ENCODE measurements around the gene SUCO. TPM values are rescaled to one million over a fixed set of nuclear protein-coding genes. Genes with fewer than 3 reads are reported as not detected.

SUCO gene
- total RNA-seq, 1 donor from 2014 or later = 11.3 TPM

DNA sequence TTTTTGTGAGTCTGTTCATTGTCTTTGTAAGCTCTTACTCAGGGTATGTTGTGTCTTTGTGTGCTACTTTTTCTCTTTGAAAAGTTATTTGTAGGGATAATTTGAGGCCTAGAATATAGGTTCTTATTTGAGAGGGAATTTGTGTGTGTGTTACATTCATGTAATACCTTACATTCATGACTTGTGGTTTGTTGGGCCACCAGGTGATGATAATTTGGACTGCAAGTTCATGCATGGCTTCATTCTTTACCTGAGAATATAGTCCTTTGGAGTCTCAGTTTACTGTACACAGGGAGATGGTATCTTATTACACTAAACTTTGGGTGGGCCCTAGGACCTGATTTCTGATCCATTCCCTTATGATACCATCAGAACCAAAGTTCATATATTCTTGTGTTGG is 74.2 kb downstream of the SUCO start:
- H3K4me3 ChIP-seq (ENCODE audit: low read depth, low read length) = no peak overlapping the region
- no peak for TF ChIP-seq CTCF (IDR thresholded peaks at IDR 0.05; ENCODE audit: insufficient read depth, low read length, severe bottlenecking)
- DNase-seq (ENCODE audit: low read depth) = no peak
- H3K36me3 ChIP-seq (ENCODE audit: control insufficient read depth, insufficient read depth, low read length) = peaks cover 5% of the 10 kb centered on the region
- no peaks in the 10 kb centered on the region for H3K27me3 ChIP-seq (ENCODE audit: control insufficient read depth, insufficient read depth, low read length)
- FAIRE-seq = no peak

GRCh38 chr1:172608098-172608601 is 75.2 kb downstream of the SUCO start:
- Histone ChIP-seq H3K27me3 (ENCODE audit: control insufficient read depth, insufficient read depth, low read length) (no peaks in the 10 kb centered on the region), H3K36me3 (ENCODE audit: control insufficient read depth, insufficient read depth, low read length) (peaks cover 2% of the 10 kb centered on the region), H3K4me3 (ENCODE audit: low read depth, low read length) (no peak overlapping the region)
- TF ChIP-seq CTCF (IDR thresholded peaks at IDR 0.05; ENCODE audit: insufficient read depth, low read length, severe bottlenecking) = no peak
- FAIRE-seq (no peak), DNase-seq (ENCODE audit: low read depth) (no peak)

DNA sequence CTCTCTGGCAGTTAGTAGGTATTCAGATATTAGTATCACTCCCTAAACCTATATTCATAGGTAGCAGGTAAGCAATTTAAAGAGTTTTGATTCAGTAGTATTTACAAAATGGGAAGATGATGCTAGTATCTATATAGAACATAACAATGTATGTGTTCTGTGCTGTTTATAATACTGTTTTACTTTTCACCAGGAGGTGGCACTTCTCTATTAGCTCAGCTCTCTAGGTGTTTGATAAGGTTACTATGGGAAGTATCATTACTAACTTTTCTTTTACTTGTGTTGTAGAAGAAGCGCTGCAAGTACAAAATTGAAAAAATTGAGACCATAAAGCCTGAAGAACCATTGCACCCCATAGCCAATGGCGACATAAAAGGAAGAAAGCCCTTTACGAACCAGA is 76.6 kb downstream of the SUCO start:
- TF ChIP-seq CTCF (IDR thresholded peaks at IDR 0.05; ENCODE audit: insufficient read depth, low read length, severe bottlenecking) = no peak
- H3K36me3 ChIP-seq (ENCODE audit: control insufficient read depth, insufficient read depth, low read length) = peaks cover 2% of the 10 kb centered on the region
- H3K27me3 ChIP-seq (ENCODE audit: control insufficient read depth, insufficient read depth, low read length) = no peaks in the 10 kb centered on the region
- H3K4me3 ChIP-seq (ENCODE audit: low read depth, low read length) = no peak overlapping the region
- FAIRE-seq = no peak
- DNase-seq (ENCODE audit: low read depth) = peak; percentile 53

DNA sequence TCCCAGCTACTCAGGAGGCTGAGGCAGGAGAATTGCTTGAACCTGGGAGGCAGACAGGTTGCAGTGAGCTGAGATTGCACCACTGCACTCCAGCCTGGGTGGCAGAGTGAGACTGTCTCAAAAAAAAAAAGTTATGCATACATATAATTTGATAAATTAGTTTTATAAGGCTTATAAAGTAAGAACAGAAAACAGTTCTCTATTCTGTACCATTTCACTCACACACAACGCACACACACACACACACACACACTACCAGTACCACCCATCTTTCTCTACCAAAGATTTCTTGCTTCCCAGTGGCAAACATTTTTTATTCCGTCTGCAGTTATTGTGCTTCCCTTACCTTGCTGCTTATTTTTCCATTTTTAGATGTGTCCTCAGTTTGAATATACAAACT is 79.5 kb downstream of the SUCO start:
- FAIRE-seq = no peak
- TF ChIP-seq CTCF (IDR thresholded peaks at IDR 0.05; ENCODE audit: insufficient read depth, low read length, severe bottlenecking) = no peak
- H3K36me3 ChIP-seq (ENCODE audit: control insufficient read depth, insufficient read depth, low read length) = peaks cover 2% of the 10 kb centered on the region
- no peak for DNase-seq (ENCODE audit: low read depth)
- H3K4me3 ChIP-seq (ENCODE audit: low read depth, low read length) = no peak overlapping the region
- H3K27me3 ChIP-seq (ENCODE audit: control insufficient read depth, insufficient read depth, low read length) = no peaks in the 10 kb centered on the region

DNA sequence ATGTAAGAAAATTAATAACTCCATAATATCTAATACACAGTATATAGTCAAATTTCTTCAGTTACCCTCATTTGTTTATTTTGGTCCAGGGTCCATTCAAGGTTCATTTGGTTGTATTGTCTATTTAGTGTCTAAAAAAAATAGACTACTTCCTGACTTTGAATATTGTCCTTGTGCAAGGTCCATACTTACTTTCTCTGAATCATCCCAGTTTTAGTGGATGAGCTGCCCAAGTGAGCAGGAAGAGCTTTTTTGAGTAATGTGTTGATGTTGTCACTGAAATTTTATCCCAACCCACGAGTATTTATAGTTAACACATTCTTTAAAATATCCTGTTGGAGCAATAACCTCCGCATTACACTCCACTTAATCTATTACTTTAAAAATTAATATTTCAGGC is 80.3 kb downstream of the SUCO start:
- H3K4me3 ChIP-seq (ENCODE audit: low read depth, low read length) = no peak overlapping the region
- FAIRE-seq = no peak
- peak; percentile 15 for DNase-seq (ENCODE audit: low read depth)
- H3K36me3 ChIP-seq (ENCODE audit: control insufficient read depth, insufficient read depth, low read length) = peaks cover 2% of the 10 kb centered on the region
- no peaks in the 10 kb centered on the region for H3K27me3 ChIP-seq (ENCODE audit: control insufficient read depth, insufficient read depth, low read length)
- TF ChIP-seq CTCF (IDR thresholded peaks at IDR 0.05; ENCODE audit: insufficient read depth, low read length, severe bottlenecking) = no peak

GRCh38 chr1:172616195-172616594 is 83.2 kb downstream of the SUCO start:
- Histone ChIP-seq H3K36me3 (ENCODE audit: control insufficient read depth, insufficient read depth, low read length) (no peaks in the 10 kb centered on the region), H3K27me3 (ENCODE audit: control insufficient read depth, insufficient read depth, low read length) (no peaks in the 10 kb centered on the region), H3K4me3 (ENCODE audit: low read depth, low read length) (no peak overlapping the region)
- TF ChIP-seq CTCF (IDR thresholded peaks at IDR 0.05; ENCODE audit: insufficient read depth, low read length, severe bottlenecking) = no peak
- DNase-seq (ENCODE audit: low read depth) (no peak), FAIRE-seq (no peak)
